Dedifferentiated amniotic fluid mesenchymal stem cell (primary cell): ENCODE measurements around the gene HCN1.

Experiments used
- DNase-seq: peaks from one replicate; pipeline ENCODE4 v3.0.0-alpha.2; 2016; ENCODE audit errors: extremely low spot score

The HCN1 gene

DNA sequence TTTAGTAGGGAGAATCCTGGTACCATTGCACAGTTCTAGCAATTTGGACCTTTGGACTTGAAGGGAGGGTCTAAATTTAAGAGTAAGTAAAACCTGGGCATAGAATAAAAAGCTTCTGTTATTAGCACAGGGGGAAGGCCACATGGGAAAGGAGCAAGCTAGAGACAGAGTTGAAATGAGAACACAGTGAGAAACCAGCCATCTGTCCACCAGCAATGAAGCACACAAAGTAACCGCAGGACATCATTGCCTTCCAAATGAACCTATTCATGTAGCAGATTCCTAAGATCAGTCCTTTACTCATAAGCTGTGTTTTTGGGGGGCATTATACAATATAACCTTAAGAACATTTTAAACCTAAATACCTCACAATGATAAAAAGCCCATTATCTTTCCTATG, 407.4 kb downstream of the HCN1 start:
- DNase-seq, result no peak

DNA sequence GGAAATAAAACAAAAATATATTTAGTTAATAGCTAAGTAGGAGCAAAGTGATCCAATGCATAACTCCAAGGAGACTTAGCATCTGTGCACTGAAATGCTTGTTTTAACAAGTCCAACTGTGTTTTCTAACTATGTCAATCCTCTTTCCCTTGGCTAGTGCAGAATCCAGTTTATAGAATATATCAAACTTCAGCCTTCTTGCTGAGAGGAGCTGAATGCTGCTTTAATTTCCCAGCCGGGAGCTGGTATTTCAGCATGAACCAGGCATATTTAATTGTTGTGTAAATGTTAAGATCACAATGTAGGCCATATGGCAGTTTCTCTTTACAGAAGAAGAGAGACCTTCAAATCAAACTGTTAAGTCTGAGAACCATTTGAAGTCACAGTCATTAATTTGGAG, 411.7 kb downstream of the HCN1 start:
- DNase-seq, result no peak

DNA sequence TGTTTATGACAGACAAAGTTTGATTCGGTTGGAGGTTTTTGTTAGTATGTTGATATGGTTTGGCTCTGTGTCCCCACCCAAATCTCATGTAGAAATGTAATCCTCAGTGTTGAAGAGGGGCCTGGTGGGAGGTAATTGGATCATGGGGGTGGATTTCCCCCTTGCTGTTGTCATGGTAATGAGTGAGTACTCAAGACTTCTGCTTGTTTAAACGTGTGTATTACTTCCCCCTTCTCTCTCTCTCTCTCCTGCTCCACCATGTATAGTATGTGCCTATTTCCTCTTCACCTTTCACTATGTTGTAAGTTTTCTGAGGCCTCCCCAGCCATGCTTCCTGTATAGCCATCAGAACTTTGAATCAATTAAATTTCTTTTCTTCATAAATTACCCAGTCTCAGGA, 415.1 kb downstream of the HCN1 start:
- DNase-seq, result no peak

DNA sequence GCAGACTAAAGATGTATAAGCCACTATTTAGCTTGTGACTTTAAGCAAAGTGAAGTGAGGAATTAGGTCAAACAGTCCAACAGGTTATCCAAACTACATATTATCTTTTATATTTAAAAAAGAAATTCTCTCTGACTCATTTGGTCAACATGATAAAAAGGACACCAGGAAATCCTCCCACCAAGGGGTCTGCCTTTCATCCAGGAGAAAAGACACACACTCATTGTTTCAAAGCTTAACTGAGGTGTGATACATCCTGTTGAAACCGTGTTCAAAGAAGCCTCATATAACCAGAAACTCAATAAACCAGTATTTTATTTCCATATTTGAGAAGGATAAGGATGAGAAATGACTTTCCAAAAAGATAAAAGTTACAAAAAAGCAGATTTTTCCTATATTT, 417.1 kb downstream of the HCN1 start:
- no peak for DNase-seq

DNA sequence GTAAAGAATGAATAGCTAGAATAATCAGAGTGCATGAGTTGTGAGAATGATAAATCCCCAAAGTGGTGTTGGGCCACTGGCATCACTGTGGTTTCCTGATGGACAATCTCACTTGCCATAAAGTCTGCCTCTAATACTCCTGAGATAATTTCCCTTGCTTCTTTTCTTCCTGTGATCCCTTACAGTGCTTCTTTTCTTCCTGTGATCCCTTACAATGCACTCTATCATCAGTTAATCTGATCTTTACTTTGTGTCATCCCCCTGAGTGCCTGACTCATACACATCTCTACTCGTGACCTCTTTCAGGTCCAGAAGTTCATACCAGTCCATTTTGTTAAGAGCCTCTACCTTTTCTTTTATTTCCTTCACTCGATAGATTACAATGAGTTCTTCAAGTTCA, 418.3 kb downstream of the HCN1 start:
- no peak for DNase-seq

DNA sequence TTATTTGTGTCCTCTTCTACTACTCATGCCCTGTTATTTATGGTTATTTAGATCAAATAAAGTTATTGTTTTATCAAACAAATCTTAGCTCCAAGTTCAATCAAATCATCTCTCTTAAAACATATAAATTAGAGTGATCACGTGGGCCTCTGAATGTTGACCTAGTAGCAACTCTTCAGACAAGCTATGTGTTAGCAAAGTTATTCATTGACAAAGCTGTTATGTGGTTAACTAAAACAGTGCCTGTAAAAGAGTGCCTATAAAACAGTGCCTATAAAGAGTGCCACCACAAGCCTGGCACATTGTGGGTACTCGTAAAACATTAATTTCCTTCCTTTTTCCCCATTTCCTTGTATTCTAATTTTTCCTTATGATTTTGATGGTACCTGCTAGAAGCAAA, 421.9 kb downstream of the HCN1 start:
- no peak for DNase-seq

DNA sequence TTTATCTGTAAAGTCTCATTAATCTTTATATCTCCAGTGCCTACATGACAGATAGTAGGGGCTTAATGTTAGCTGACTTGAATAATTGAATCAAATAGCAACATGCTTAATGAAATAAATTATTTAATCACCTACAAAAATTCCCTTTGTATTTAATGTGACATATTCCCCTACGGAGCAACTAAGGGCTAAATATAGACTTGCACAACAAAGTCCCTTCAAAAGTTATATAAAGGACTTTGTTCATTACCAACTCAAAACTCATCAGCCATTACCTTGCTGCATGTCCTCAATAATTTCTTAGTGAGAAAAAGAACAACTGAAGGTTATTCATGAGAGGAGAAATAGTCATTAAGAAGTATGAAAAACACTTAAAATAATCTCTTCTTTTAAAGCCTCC, 424.6 kb downstream of the HCN1 start:
- no peak for DNase-seq

DNA sequence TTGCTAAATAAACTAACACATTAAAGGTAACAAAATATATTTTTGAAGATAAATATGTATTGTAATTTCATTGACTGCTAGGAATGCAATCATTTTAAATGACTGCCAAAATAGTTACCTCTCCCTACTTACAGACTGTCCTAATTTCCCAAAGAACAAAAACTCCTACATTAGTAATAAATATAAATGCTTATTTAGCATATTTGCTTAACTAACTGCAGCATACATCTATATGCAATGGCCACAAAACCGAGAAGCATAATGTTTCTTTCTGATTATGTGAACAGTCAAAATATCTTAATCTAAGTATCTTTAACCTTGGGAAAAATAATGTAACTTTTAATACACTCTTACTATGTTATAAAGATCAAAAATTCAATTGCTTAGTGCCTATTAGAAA, 431.7 kb downstream of the HCN1 start:
- no peak for DNase-seq

DNA sequence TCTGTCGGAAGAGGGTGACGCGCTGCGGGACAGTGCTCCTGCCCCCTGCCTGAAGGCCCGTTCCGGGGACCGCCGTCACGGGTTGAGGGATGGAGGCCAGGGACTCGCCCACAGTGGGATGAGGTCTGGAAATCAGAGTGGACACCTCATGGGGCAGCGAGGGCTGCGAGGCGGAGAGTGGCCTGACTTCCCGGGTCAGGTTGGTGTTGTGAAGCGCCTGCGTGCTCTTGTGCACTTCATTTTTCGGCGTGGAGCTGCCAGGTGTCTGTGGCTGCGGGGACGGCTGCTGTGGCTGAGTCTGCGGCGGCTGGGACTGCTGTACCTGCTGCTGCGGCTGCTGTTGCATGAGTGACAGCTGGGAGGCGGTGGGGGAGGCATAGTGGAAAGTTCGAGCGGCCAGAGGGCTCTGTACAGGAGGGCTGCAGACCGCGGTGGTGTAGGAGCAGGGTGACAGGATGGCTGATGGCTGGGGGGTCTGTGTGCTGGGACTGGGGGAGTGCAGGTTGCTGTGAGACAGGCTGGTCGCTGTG, 434.1 kb downstream of the HCN1 start:
- no peak for DNase-seq

DNA sequence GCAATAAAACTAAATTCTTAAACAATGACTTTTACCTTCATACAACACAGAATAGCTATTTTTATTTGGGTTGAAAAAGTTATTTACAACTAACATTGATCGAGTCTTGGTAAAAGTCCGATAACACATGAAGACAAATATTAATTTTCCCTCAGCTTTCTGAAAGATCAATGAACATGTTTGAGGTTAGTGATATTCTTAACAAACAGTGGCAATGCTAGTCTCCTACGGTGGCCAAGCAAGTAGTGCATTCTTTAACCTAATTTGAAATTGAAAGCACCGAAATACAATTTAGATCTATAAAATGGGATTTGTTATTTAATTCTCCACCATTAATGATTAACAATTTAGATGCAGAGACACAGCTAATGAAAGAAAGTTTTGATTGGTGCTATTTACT, 435.1 kb downstream of the HCN1 start:
- DNase-seq, result no peak

DNA sequence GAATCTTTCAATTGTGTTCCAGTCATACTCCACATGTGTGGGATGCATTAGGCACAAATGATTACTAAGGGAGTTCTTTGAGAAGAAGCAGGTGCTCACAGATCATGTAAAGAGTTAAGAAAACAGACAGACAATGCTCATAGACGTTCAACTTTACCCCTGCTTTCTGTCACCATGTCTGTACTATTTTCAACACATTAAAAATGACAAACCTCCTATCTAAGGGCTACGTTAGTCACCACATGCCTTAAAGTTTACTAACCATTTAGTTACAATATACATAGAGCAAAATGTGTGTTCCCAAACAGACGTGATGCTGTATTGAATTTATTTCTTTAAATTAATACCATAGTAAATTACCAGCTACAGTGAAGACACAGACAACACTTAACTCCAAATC, 435.9 kb downstream of the HCN1 start:
- no peak for DNase-seq

DNA sequence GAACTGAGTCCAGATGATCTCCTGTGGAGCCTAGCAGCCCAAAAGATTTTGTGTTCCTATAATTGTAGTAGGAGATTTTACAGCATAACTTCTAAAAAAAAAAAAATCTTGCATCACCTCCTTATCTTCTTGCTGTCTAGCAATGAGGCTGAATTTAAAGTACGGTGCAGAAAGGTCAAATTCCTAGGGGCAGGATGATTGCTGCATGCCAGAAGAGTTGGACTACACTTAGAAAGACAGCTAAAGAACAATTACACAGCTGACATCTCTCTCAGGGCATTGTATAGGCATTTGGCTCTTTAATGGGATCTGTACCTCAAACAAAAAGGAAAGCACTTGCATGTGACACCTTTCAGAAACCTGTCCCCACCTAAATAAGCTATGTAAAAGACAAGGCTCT, 443.2 kb downstream of the HCN1 start:
- DNase-seq, result no peak

DNA sequence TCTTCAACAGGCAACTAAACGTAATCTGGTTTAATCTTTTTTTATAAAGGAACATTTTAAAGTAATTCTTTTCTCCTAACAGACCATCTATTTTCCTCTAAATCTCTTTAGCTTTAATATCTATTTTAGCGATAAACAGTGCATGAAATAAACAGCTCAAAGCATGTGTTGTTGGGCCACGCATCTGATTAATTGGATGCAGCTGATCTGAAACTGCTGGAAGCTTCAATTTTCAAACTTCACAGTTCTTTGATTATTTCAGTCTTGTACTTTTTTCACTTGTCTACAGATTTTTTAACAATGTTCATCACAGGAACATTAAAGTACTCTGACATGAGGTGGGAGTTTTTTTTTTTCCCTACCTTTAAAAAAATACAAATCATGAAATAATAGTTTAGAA, 443.6 kb downstream of the HCN1 start:
- DNase-seq, result no peak

DNA sequence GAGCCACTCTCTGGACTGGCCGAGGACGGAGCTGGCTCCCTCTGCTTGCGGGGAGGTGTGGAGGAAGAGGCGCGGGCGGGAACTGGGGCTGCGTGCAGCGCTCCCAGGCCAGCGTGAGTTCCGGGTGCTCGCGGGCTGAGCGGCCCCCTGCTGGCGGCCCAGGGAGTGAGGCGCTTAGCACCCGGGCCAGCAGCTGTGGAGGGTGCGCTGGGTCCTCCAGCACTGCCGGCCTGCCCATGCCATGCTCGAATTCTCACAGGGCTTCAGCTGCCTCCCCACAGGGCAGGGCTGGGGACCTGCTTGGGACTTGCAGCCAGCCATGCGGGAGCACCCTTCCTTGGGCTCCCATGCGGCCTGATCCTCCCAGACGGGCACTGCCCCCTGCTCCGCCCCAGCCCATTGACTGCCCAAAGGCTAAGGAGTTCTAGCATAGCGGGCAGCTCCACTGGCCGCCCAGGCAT, 470.6 kb downstream of the HCN1 start:
- DNase-seq, result no peak

DNA sequence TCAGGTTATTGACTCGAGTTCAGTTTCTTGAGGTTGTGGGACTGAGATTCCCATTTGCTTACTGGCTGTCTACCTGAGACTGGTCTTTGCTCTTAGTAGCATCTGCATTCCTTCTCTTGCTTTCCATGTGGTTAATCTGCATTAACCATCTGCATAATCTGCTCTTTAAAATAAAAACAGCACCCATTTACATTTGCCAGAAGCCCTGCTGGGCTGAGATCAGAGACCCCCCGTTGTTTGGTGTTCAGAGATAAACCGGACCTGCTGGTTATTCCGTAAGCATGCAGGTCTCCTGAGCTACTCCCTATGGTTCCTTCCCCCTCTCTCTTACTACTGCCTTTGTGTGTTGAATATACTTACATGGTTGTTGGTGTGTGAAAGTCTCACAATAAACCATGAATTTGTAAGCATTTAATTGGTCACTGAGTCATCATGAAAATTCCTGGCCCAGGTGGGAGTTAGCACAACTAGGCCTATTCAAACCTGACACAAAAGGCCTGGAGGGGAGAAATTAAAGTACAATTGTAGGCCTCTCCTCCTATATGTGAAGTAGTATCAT, 490.7 kb downstream of the HCN1 start:
- no peak for DNase-seq
